ENCODE data around the gene BLM. TPM values are rescaled to one million over a fixed set of nuclear protein-coding genes. Genes with fewer than 3 reads are reported as not detected.
A peak's percentile ranks its signal among the peaks of the same experiment; 100 is the strongest.

BLM gene
- total and polyA plus RNA-seq, 2 of the 4 experiments (the other 2 are of a cell fraction): 2.5 to 6.5 TPM

- DNase-seq (peak; percentile 33), ATAC-seq (ENCODE audit: low read depth) (no peak)
- Histone ChIP-seq H4K91ac (ENCODE audit: insufficient read depth, low read depth, low read length) (no peak overlapping the region), H2BK20ac (ENCODE audit: low read depth, low read length) (no peak overlapping the region), H3K4ac (ENCODE audit: low read depth, low read length) (no peak overlapping the region), H3K27ac (ENCODE audit: insufficient read depth, low read length) (no peak overlapping the region), H4K20me1 (ENCODE audit: insufficient read depth, low read length) (no peaks in the 10 kb centered on the region), H2AK5ac (ENCODE audit: low read depth, low read length) (no peak overlapping the region), H3K79me1 (ENCODE audit: low read depth in 1 of 2, low read length in 2 of 2) (no peaks in the 10 kb centered on the region), H3K4me1 (ENCODE audit: control insufficient read depth, insufficient read depth, low read length) (no peaks in the 10 kb centered on the region), H4K8ac (ENCODE audit: low read depth in 2 of 2, low read length in 2 of 2) (no peak overlapping the region), H2BK5ac (ENCODE audit: low read depth, low read length, poor library complexity, severe bottlenecking) (no peak overlapping the region), H2BK120ac (ENCODE audit: low read depth, low read length) (no peak overlapping the region), H3K4me2 (ENCODE audit: low read depth, low read length) (no peak overlapping the region), H3K18ac (ENCODE audit: low read depth, low read length) (no peak overlapping the region), H3K9ac (ENCODE audit: low read depth, low read length) (no peak overlapping the region), H3K27me3 (ENCODE audit: control insufficient read depth, insufficient read depth, low read length) (no peaks in the 10 kb centered on the region), H3K9me3 (ENCODE audit: control insufficient read depth, insufficient read depth, low read length) (no peaks in the 10 kb centered on the region), H3K4me3 (ENCODE audit: insufficient read depth, low read depth, low read length) (no peak overlapping the region), H3K23ac (ENCODE audit: low read depth, low read length) (no peak overlapping the region), H2AK9ac (replicated peaks; ENCODE audit: low read depth, low read length, poor library complexity) (no peak overlapping the region), H3K14ac (replicated peaks; ENCODE audit: low read depth, low read length) (no peak overlapping the region), H3K9me1 (ENCODE audit: insufficient read depth, low read length) (peaks cover 5% of the 10 kb centered on the region; the same call in 1 of the 2 replicates), H3K56ac (ENCODE audit: extremely low read depth, insufficient read depth, low read length) (no peak overlapping the region), H4K5ac (ENCODE audit: low read depth, low read length) (no peak overlapping the region), H2BK15ac (ENCODE audit: low read depth, low read length) (no peak overlapping the region), H2AFZ (replicated peaks; ENCODE audit: low read length, poor library complexity) (no peak overlapping the region), H3K36me3 (ENCODE audit: control insufficient read depth, insufficient read depth, low read length) (no peaks in the 10 kb centered on the region)
- POLR2A ChIA-PET (ENCODE audit: unreplicated experiment): no interaction called here
- intact Hi-C loops (cut with micrococcal nuclease): no loop called here
- no TSS peak for BruUV-seq (replicated peaks)
- WGBS, 2 experiments (ENCODE audit: extremely low coverage in 2 of 2, insufficient read length in 1 of 2): no CpG with 5 or more reads among the region's 3 CpGs
- in situ Hi-C loops (cut with MboI; ENCODE audit: low sequenced_read_pairs): no loop called here
- CTCF ChIA-PET: interaction anchor here (0.6 to 0.7 kb wide), 2 partner anchors 21 to 88 kb away, joined by 4 to 5 read pairs; no protein-coding TSS in a partner anchor
- TF ChIP-seq POLR2A (IDR thresholded peaks at IDR 0.05; ENCODE audit: low read depth, low read length) (no peak), RAD21 (IDR thresholded peaks at IDR 0.05; ENCODE audit: low read length) (no peak), MAZ (IDR thresholded peaks at IDR 0.05; ENCODE audit: borderline replicate concordance, low read depth, low read length) (no peak), RCOR1 (IDR thresholded peaks at IDR 0.05; ENCODE audit: insufficient replicate concordance, low read length) (no peak), MXI1 (IDR thresholded peaks at IDR 0.05; ENCODE audit: borderline replicate concordance, low read depth, low read length) (no peak), CHD1 (IDR thresholded peaks at IDR 0.05; ENCODE audit: low read depth, low read length) (no peak), NFE2L2 (IDR thresholded peaks at IDR 0.05; ENCODE audit: low read depth, low read length) (no peak), FOS (IDR thresholded peaks at IDR 0.05; ENCODE audit: low read depth, low read length) (no peak), MAFK (IDR thresholded peaks at IDR 0.05; ENCODE audit: low read depth, low read length) (no peak), BHLHE40 (IDR thresholded peaks at IDR 0.05; ENCODE audit: low read depth, low read length) (no peak), CTCF (conservative IDR thresholded peaks at IDR 0.05; ENCODE audit: low read depth, low read length) (no peak)
- TF ChIP-seq, protein P1, sequence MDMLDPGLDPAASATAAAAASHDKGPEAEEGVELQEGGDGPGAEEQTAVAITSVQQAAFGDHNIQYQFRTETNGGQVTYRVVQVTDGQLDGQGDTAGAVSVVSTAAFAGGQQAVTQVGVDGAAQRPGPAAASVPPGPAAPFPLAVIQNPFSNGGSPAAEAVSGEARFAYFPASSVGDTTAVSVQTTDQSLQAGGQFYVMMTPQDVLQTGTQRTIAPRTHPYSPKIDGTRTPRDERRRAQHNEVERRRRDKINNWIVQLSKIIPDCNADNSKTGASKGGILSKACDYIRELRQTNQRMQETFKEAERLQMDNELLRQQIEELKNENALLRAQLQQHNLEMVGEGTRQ (IDR thresholded peaks at IDR 0.05; ENCODE audit: low read depth, low read length): no peak
- TF ChIP-seq, protein P2, sequence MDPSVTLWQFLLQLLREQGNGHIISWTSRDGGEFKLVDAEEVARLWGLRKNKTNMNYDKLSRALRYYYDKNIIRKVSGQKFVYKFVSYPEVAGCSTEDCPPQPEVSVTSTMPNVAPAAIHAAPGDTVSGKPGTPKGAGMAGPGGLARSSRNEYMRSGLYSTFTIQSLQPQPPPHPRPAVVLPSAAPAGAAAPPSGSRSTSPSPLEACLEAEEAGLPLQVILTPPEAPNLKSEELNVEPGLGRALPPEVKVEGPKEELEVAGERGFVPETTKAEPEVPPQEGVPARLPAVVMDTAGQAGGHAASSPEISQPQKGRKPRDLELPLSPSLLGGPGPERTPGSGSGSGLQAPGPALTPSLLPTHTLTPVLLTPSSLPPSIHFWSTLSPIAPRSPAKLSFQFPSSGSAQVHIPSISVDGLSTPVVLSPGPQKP (IDR thresholded peaks at IDR 0.05; ENCODE audit: borderline replicate concordance, low read depth, low read length): no peak
- dilution Hi-C loops (cut with HindIII; ENCODE audit: low sequenced_read_pairs, unreplicated experiment): no loop called here
Measured at GRCh38 chr15:90787881-90788280, 70.7 kb downstream of the BLM start.
